ENCODE results near the gene ZNF207.
"Not testable (repeated sequence)": the region's sequence is repeated elsewhere in the genome, so short reads cannot be mapped to it uniquely, and the experiment has no call there.

Gene ZNF207

DNA sequence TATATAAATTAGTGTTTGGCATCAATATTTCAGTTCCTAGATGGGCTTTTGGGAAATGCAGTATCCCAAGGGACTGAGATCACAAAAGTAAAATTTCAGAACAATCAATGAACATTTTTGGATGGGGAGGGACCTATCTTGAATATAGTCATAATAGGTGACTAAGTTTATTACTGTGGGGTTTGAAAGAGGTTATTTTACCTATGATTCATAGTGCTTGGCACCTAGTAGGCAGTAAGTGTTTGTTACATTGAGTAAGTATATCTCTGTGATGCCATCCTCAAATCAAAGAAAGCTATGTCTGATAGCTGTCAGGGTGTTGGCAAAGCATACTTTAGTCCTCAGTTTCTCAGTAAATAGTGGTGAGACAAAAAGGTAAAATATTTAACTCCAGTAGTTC lies 36.9 kb downstream of the ZNF207 start:
- no peak for DNase-seq (ENCODE audit: low spot score)

DNA sequence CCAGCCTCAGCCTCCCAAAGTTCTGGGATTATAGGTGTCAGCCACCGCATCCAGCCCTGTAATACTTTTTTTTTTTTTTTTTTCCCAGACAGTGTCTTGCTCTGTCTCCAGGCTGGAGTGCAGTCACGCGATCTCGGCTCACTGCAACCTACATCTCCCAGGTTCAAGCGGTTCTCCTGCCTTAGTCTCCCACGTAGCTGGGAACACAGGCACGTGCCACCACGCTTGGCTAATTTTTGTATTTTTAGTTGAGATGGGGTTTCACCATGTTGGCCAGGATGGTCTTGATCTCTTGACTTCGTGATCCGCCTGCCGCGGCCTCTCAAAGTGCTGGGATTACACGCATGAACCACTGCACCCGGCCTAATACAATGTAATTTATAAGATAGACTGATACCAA lies 38.2 kb downstream of the ZNF207 start:
- DNase-seq (ENCODE audit: low spot score), result not testable (repeated sequence)

DNA sequence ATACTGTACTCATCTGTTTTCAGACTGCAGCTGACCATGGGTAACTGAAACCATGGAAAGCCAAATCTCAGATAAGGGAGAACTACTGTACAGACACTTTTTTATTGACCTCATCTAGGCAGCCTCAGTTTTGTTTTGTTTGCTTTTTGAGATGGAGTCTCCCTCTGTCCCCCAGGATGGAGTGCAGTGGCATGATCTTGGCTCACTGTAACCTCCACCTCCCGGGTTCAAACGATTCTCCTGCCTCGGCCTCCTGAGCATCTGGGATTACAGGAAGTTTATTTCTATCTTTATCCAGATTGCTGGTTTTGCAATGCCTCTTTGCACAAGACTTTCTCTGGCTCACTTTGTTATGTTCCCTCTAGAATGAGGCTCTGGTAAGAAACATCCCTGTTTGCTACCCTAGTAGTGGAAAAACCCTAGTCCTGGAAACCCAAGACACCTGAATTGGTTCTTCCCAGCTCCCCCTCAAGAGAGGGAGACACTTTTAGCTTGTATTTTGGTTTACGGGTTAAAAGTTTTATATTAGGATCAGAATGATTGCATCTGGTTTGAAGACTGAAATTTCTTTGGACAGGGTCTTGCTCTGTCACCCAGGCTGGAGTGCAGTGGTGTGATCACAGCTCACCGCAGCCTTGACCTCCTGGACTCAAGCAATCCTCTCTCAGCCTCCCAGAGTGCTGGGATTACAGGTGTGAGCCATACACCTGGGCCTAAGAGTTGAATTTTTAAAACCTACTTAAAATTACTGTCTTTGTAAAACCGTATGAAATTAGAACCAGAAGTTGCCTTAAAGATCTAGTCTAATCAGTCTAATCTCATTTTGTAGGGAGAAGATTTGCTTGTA lies 38.9 kb downstream of the ZNF207 start:
- DNase-seq (ENCODE audit: low spot score), result no peak

DNA sequence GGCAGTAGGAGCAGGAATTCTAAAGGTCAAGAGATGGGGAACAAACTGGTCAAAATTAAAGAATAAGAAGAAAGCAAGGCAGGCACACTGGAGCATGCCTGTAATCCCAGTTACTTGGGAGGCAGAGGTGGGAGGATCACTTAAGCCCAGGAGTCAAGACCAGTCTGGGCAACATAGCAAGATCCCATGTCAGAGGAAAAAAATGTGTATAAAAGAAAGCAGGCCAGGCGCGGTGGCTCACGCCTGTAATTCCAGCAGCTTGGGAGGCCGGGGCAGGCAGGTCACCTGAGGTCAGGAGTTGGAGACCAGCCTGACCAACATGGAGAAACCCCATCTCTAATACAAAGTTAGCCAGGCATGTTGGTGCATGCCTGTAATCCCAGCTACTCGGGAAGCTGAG lies 43.9 kb downstream of the ZNF207 start:
- no peak for DNase-seq (ENCODE audit: low spot score)

DNA sequence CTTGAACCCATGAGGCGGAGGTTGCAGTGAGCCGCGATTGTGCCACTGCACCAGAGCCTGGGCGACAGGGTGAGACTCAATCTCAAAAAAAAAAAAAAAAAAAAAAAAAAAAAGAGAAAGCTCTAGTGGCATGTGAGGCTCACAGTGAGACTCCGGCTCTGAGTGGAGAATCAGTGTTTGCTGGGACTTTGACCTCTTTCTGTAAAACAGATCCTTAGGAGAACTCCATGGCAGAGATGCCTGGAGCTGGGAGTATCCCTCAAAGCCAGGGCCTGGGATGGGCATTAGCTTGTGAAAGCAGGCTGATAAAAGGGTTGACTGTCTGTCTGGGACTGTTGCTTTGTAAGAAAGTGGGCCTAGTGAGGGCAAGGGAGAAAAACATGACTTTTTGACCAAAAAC lies 46.4 kb downstream of the ZNF207 start:
- no peak for DNase-seq (ENCODE audit: low spot score)

DNA sequence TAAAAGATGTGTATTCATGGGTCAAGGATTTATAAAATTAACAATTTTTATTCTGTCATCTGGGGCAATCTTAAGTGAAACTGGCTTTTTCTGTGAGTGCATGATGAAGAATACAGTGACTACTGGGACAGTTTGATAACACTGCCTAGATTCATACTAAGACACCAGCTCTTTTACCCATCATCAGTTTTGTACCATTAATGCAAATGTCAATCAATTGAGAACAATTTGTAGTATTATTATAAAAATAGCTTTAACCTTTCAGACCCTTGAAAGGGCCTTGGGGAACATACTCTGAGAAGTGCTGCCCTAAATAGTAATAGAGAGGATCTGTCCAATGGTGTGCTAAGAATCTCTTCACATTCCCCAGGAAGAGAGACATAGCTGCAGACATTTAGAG lies 49.0 kb downstream of the ZNF207 start:
- no peak for DNase-seq (ENCODE audit: low spot score)

DNA sequence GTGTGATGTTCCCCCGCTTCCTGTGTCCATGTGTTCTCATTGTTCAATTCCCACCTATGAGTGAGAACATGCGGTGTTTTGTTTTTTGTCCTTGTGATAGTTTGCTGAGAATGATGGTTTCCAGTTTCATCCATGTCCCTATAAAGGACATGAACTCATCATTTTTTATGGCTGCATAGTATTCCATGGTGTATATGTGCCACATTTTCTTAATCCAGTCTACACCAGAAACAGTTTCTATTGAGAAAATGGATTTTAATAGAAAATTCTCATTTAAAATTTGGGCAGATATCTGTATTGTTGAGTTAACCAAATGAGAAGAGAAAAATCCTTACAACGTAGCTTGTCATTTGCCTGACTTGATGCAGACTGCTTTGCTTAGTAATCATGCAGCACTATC lies 60.1 kb downstream of the ZNF207 start:
- not testable (repeated sequence) for DNase-seq (ENCODE audit: low spot score)

DNA sequence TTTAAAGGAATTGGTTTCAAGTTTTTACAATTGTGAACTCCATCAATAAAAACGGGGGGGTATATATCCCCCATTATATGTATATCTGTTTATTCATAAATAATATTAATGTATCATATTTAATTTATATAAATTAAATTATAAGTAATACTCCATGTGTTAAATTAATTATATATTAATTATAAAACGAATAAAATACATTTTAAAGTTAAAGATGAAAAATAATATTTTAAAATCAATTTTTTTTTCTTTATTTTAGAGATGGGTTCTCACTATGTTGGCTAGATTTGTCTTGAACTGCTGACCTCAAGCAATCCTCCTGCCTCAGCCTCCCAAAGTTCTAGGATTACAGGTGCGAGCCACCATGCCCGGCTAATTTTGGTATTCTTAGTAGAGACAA lies 76.9 kb downstream of the ZNF207 start:
- no peak for DNase-seq (ENCODE audit: low spot score)

DNA sequence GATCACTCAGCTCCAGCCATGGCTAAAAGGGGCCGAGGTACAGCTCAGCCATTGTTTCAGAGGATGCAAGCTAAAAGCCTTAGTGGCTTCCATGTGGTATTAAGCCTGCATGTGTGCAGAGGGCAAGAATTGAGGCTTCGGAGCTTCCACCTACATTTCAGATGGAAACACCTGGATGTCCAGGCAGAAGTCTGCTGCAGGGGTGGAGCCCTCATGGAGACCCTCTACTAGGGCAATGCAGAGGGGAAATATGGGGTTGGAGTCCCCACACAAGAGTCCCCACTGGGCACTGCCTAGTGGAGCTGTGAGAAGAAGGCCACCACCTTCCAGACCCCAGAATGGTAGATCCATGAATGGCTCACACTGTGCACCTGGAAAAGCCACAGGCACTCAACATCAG lies 79.6 kb downstream of the ZNF207 start:
- DNase-seq (ENCODE audit: low spot score), result no peak

Measured in RKO (cell line).